NCI-H226 (cell line): ENCODE measurements around the gene FOXF2.

Experiments used
- DNase-seq: peaks from one replicate; pipeline ENCODE4 v3.0.0-alpha.2; 2015

FOXF2 gene

DNA sequence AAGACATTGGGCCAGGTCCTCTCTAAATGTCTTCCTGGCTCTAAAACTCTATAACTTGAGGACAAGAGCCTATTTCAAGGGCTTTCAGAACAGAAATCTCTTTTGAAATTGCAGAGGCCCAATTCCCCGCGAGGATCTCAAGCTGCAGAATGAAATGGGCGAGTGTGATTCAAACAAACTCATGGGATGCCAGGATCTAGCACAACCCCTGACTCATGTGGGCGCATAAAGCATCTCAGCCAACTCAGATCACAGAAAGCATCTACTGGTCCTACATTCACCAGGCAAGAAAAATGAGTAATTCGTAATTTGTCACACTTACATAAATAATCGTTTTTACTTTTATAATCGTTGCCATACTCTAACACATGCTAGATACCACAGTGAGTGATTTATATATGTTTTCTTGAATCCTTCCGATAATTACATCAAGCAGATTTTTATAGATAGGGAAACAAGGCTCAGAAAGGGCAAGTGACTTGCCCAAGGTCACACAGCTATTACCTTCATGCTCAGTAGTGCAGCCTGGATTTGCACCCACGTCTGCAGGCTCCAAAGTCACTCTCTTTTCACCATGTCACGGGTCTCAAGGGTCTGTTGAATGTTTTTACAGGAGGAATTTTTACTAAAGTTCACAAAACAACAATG, 26.2 kb downstream of the FOXF2 start:
- no peak for DNase-seq

DNA sequence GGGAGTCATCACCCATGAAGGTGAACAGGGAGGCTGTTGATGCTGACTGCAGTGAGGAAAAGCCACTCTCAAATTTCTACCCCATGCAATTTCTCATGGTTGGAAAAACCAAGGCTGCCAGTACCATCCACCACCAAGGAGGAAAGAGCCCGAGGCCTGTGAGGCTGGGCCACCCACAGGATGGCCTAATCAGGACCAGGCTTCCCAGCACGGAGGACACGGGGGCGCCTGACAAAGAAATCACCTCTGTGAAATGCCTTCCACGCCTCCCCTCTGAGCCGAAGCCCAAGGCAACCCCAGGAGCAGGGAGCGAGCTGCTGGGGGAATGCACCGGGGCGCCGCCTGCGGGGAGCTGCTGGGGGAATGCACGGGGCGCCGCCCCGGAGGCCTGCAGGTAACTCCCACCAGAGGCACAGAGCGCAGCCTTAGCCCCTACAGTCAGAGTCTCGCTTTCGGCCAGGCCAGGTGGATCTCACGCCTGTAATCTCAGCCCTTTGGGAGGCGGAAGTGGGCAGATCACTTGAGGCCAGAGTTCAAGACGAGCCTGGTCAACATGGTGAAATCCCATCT, 26.9 kb downstream of the FOXF2 start:
- DNase-seq: no peak

DNA sequence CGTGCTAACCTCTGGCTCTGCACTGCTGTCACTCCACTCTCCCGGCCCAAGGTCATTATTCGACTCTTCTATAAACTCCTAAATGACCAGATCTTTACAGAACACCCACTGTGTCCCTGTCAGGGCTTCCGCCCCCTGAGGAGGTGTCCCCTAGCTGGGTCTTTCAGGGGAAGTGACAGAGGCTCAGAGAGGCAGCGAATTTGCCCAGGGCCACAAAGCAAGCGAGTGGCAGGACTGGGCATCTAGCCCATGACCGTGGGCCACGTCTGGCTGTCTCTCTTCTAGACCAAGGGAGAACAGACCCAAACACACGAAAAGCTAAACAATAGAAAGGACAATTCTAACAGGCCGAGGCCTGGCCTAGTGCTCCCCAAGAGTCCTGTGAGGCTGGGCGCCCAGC, 27.4 kb downstream of the FOXF2 start:
- DNase-seq: no peak

DNA sequence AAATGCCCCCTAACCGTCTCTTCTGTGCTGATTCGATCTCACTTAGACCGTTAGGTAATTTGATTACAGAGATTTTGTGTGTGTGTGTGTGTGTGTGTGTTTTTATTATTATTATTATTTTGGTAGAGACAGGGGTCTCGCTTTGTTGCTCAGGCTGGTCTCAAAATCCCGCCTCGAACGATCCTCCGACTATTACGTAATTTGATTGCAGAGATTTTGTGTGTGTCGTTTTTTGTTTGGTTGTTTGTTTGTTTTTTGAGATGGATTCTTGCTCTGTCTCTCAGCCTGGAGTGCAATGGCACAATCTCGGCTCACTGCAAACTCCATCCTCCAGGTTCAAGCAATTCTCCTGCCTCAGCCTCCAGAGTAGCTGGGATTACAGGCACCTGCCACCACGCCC, 28.3 kb downstream of the FOXF2 start:
- DNase-seq: no peak

DNA sequence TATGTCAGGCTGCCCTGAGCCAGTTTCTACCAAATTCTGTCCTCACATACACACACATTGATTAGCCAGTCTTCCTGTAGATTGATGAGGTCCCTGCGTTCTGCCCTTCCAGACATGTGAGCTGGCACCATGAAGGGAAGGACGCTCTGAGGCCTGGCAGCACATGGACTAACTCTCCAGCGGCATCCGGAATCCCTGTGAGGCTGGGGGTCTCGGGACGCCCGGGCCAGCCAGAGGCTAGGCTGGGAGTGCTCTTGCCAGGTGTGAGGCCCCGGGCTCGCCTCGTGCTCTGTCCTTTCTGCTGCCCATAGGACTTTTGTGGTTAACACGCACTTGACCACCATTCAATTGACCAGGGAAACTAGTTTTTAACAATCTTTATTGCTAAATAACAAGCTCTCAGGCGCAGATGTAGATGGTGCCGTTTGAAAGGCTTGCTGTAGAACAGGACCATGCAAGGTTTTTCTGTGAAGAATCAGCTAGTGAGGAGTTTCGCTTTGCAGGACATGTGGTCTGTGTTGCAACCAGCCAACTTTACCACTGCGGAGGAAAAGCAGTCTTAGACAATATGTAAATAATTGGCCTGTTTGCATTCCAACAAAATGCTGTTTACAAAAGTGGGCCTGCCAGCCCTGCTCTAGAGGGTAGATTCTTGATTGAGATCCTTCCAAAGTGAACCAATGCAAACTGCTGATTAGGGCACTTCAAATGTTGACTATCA, 29.3 kb downstream of the FOXF2 start:
- no peak for DNase-seq

DNA sequence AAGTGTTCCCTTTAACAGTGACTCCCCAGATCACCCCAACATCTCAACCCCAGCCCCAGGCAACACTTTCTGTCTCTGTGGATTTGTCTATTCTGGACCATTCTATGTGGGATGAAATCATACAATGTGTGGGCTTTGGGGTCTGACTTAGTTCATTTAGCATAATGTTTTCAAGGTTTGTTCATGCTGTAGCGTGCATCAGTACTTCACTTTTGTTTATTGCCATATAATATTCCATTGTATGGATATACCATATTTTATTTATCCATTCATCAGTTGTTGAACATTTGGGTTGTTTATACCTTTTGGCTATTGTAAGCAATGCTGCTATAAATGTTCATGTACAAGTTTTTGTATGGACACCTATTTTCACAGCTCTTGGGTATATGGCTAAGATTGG, 31.0 kb downstream of the FOXF2 start:
- DNase-seq: no peak

DNA sequence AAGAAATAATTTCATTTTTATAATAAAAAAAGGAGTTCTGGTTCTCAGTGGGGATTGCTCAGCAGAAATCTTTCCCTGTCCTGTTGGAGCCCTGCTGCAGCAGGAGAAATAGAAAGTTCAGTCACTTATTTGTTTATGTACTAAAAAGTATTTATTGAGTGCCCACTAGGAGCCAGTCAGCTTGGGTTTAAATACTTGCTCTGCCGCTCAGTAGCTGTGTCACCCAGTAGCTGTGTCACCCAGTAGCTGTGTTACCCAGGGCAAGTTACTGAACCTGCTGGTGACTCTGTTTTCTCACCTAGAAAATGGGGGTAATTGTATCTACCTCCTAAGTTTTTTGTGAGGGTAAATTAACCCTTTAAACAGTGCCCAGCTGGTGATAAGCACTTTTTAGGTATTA, 32.9 kb downstream of the FOXF2 start:
- DNase-seq: no peak

DNA sequence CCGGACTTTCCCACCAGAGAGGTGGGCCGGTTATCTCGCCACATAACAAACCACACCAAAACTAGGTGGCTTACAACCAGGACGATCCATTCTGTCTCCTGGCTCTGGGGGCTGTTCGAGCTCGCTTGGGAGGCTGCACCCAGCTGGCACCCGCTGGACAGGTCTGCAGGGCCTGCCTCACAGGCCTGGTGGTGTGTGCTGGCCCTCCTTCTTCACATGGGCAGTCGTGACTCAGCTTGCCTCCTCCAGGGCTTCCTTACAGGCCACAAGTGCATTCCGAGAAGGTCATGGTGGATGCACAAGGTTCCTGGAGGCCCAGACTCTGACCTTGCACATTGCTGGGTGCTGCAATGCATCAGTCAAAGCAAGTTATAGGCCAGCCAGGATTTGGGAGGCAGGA, 34.2 kb downstream of the FOXF2 start:
- DNase-seq: no peak

DNA sequence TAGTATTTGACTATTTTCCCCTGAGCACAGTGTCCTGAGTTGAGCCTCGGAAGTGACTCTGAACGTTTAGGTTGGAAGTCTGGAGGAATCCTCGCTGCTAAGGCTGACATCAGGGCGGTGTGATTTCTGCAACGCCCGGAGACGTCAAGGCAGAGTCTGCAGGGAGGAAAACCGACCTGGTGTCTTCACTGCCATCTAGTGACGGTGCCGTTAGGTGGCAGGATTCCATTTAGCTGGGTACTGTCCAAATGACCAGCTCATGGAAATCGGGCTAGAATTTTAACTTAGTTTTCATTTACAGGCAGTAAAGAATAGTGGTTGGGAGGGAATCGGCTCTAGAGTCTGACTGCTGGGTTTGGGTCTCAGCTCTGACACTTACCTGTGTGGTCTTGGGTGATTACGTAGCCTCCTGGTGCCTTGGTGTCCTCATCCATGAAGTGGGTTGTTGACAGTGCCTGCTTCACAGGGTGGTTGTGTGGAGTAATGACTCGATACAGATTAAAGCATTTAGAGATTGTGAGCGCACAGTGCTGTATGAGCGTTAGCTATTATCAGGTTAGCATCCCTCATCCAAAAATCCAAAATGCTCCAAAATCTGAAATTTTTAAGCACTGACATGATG, 35.0 kb downstream of the FOXF2 start:
- DNase-seq: peak; percentile 43

DNA sequence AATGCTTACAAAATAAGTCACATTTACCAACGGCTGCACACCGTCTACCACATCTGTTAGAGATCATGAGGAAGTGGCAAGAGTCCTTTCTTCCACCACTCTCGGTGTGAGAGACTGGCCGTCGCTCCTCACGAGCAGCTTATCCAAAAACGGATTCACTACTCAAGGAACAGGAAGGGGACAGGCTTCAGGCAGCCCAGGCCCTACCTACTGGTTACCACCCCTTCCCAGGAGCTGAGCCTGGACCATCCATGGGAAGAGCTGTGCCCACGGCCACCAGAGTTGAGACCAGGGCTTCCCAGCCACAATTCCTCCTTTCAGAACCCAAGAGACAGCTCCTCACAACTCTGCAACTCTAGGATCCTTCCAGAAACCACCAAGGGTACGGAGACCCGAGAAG, 37.0 kb downstream of the FOXF2 start:
- no peak for DNase-seq

DNA sequence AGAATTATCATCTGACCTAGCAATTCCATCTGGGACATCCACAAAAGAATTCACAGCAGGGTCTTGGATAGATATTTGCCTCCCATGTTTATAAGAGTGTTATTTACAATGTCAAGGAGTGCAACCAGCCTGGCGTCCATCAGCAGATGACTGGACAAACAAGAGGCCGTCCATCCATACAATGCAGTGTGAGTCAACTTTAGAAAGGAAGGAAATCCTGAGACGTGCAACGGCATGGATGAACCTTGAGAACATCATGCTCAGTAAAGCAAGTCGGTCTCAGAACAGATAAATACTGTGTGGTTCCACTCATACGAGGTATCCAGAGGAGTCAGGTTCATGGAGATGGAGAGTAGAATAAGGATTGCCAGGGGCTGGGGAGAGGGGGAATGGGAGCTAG, 46.4 kb downstream of the FOXF2 start:
- DNase-seq: no peak

DNA sequence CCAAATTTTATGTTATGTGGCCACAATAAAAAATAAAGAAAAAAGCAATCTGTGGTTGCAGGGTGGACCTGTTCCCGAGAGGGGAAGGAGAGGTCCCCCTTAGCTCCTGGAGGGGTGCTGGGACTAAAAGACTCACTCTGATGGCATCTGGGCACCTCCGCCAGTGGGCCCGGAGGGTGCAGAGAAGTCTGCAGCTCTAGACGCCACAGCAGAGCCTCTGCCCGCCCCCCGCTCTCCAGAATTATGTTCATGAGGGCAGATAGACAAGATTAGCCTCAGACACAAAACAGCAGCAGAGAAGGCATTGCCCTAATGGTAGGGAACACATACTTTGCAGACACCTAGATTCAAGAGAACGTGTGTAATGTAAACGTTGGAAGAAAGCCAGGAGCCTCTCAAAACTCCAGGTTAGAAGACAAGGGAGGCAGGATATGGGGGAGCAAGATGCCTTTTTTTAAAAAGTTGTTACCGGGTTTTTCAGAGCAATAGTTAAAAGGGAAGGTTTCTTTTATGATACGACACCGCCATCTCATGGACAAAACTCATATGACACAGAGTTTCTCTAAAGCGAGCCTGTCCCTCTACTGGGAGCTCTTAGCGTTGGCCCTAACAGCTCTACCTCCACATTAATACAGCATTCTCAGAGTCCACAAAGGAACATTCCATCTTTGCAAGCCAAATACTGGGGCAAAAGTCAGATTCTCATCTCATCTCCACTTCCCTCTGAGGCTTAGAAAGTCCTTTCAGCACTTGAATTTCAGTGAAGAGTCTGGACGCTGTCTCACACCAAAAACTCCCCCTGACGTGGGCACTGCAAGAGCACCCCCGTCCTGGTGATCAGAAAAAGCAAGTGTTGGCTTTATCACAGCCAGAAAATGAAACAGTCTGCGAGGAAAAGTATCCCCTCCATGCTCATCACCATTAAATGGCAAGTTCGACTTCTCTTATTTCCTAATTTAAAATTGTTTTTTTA, 47.2 kb downstream of the FOXF2 start:
- DNase-seq: peak; percentile 44

DNA sequence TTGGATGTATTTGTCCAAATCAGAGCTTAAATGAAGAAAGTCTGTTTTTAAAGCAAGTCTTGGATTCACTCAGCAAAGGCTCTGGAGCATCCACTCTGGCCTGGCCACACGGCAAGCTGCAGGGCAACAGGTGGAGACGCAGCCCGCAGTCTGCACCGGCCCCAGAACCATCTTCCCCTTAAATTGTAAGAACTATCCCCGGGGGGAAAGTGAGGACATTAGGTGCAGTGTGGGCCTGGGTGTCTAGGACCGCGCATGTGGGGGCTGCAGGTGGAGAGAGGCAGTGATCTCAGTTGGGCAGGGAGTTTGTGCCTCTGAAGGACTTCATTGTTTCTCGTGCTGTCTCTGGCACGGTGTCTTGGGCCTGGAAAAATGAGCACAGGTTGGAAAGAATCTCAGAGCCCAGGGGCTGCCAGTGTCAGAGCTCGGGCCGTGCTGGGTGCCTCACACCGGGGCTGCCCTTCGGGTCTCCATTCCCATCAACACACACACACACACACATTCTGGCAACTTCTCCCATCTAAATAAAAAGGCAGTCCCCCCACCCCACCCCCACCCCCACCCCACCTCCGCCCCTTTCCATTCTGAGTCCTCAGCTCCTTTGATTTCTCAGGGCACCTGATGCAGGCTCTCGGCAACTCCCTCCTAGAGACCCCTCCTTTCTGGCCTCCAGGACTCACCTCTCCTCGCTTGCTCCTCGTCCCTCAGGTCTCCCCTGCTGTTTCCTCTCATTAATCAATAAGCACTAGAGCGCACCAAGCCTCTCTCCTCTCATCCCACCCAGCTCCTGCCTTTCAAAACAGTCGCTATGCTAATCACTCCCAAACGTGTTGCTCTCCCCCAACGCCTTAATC, 48.4 kb downstream of the FOXF2 start:
- no peak for DNase-seq

DNA sequence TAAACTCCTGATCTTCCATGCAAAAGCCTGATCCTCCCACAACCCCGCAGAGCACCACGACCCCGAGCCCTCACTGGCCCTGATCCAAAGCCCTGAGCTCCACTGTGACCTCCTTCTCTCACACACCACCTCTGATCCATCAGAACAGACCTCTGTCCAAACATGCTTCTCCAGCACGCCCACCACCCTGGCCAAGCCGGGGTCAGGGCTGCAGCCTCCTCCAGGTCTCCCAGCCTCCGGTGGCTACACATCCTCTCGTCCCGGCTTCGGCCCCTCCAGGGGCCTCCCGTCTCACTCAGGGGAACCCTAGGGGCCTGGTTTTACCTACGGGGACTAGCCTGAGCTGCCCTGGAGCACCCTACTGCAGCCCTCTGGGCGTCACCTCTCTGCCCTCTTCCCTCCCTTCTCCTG, 49.1 kb downstream of the FOXF2 start:
- DNase-seq: no peak

DNA sequence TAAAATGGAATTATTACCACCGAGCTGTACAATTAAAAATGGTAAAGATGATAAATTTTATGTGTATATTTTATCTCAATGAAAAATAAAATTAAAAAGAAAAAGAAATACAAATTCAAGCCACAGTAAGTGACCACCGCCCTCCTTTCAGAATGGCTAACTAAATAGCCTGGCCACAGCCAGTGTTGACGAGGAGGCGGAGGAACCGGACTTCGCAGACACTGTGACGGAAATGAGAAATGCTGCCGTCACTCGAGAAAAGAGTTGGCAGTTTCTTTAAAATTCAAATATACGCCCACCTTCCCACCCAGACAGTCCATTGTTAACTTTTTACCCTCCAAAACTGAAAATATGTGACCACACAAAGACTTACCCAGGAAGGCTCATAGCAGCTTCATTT, 50.0 kb downstream of the FOXF2 start:
- no peak for DNase-seq

DNA sequence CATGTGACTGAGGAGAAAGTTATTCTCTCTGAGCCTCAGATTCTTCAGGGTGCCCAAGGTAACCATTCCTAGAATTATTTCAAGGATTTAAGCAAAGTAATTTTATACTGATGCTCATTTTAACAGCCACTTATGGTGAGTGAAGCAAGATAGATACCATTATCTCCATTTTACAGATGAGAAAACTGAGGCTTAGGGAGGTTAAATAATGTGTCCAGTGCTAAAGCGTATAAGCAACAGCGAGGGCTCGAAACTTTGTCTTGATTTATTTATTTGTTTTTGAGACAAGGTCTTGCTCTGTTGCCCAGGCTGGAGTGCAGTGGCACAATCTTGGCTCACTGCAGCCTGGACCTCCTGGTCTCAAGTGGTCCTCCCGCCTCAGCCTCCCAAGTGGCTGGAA, 53.6 kb downstream of the FOXF2 start:
- DNase-seq: no peak
